HepG2 (cell line): ENCODE data around the gene UBXN1. TPM values are rescaled to one million over a fixed set of nuclear protein-coding genes. Genes with fewer than 3 reads are reported as not detected.
A peak's percentile ranks its signal among the peaks of the same experiment; 100 is the strongest.

Experiments
- ATAC-seq: fragments of 200-7000 bp; cut with Tn5 transposase; 3 replicates; pipeline ENCODE4 v1.9.1; 2020; ENCODE audit warnings: mild to moderate bottlenecking, moderate library complexity
- BruUV-seq: library from RNA; stranded (reverse); fragments of 400-500 nt; replicated peaks from 2 replicates; lab custom pipeline; 2021; lab: Mats Ljungman, UMichigan
- CTCF ChIA-PET: fragments of 300-600 bp; formaldehyde crosslinking; extraction: SDS; loops from one replicate; lab custom pipeline; 2021; ENCODE audit warnings: low total read pairs, inconsistent platforms, low intra/inter-chr PET ratio; lab: Yijun Ruan, JAX
- POLR2A ChIA-PET: fragments of 350-600 bp; sonication (Branson Sonifier 250); formaldehyde crosslinking; loops from one replicate; lab custom pipeline; 2020; ENCODE audit warnings: antibody characterized with exemption, inconsistent platforms; lab: Yijun Ruan, JAX
- DNase-seq: peaks from one replicate; pipeline ENCODE4 v3.0.0-alpha.2; 2015; ENCODE audit warnings: low spot score
- FAIRE-seq: peaks from 3 replicates; lab custom pipeline; 2011; peaks lifted over from hg19 to GRCh38; lab: Jason Lieb, UNC
- H2AFZ ChIP-seq: one replicate; pipeline ENCODE4 v1.6.1; 2011; ENCODE audit warnings: low read length, inconsistent platforms
- H3K27ac ChIP-seq: fragments of 300-600 bp; 3 replicates; pipeline ENCODE4 v1.8.0; 2011; ENCODE audit warnings: mixed run types, mild to moderate bottlenecking, mixed read lengths, low read length, inconsistent platforms; ENCODE audit not compliant: insufficient read depth; ENCODE audit errors: extremely low read length
- H3K27me3 ChIP-seq, 2 experiments: fragments of 200-600 bp in 1 of 2; 2 replicates in 1 of 2; 3 replicates in 1 of 2; pipeline versions ENCODE4 v1.6.0 to v1.8.0; 2011; ENCODE audit warnings: low read length in 2 of 2, mild to moderate bottlenecking in 2 of 2, moderate library complexity in 2 of 2, inconsistent platforms in 1 of 2; ENCODE audit not compliant: insufficient read depth in 2 of 2, control insufficient read depth in 1 of 2
- H3K36me3 ChIP-seq, 2 experiments: fragments of 200-600 bp in 1 of 2; replicated peaks in 1 of 2; 2 replicates in 1 of 2; 3 replicates in 1 of 2; pipeline versions ENCODE4 v1.5.1 to v1.8.0; 2011; ENCODE audit warnings: low read length in 2 of 2, inconsistent platforms in 1 of 2; ENCODE audit not compliant: insufficient read depth in 2 of 2, control insufficient read depth in 1 of 2
- H3K4me1 ChIP-seq: 2 replicates; pipeline ENCODE4 v1.5.1; 2012; ENCODE audit warnings: low read length, inconsistent platforms; ENCODE audit not compliant: insufficient read depth
- H3K4me2 ChIP-seq: 2 replicates; pipeline ENCODE4 v1.6.0; 2011; ENCODE audit warnings: low read depth, low read length, inconsistent platforms
- H3K4me3 ChIP-seq, 3 experiments: fragments of 200-600 bp in 1 of 3; sonication (generic), shearing (Covaris generic) in 1 of 3; replicated peaks in 1 of 3; 2 replicates each; pipeline ENCODE4 v1.5.1; 2011 to 2016; ENCODE audit warnings: low read length in 3 of 3, inconsistent platforms in 2 of 3, low read depth in 2 of 3, mild to moderate bottlenecking in 2 of 3, control low read depth in 1 of 3, mixed read lengths in 1 of 3; ENCODE audit not compliant: insufficient read depth in 1 of 3
- H3K79me2 ChIP-seq: one replicate; pipeline ENCODE4 v1.6.1; 2011; ENCODE audit warnings: low read length, inconsistent platforms; ENCODE audit not compliant: insufficient read depth
- H3K9ac ChIP-seq: 2 replicates; pipeline ENCODE4 v1.6.0; 2011; ENCODE audit warnings: mild to moderate bottlenecking, low read depth, low read length, inconsistent platforms; ENCODE audit not compliant: insufficient read depth
- H3K9me3 ChIP-seq: 2 replicates; pipeline ENCODE4 v1.5.1; 2012; ENCODE audit warnings: mild to moderate bottlenecking, low read length
- H4K20me1 ChIP-seq: 2 replicates; pipeline ENCODE4 v1.6.0; 2011; ENCODE audit warnings: inconsistent platforms, mild to moderate bottlenecking, low read length, moderate library complexity; ENCODE audit not compliant: insufficient read depth
- CHCHD3 ChIP-seq: sonication (generic); formaldehyde crosslinking; IDR thresholded peaks from 2 replicates; pipeline ENCODE4 v1.8.0; 2022; ENCODE audit warnings: mild to moderate bottlenecking, missing genetic modification reagents, moderate library complexity
- EEA1 ChIP-seq: sonication (generic); formaldehyde crosslinking; IDR thresholded peaks from 2 replicates; pipeline ENCODE4 v1.5.1; 2020; ENCODE audit warnings: mild to moderate bottlenecking, missing genetic modification reagents, borderline replicate concordance
- HCFC1 ChIP-seq: fragments of 150-350 bp; IDR thresholded peaks from 2 replicates; pipeline ENCODE4 v1.6.1; 2014; ENCODE audit warnings: low read depth, low read length
- KAT7 ChIP-seq: IDR thresholded peaks from 2 replicates; pipeline ENCODE4 v1.6.1; 2018; ENCODE audit warnings: borderline replicate concordance, missing compliant biosample characterization
- KDM5A ChIP-seq: fragments of 200-600 bp; sonication (generic); IDR thresholded peaks from 2 replicates; pipeline ENCODE4 v1.7.0; 2018; ENCODE audit warnings: antibody characterized with exemption, mild to moderate bottlenecking, low read length, borderline replicate concordance
- KLF15 ChIP-seq: sonication (generic); formaldehyde crosslinking; IDR thresholded peaks from 2 replicates; pipeline ENCODE4 v1.8.1; 2023; ENCODE audit warnings: borderline replicate concordance, mild to moderate bottlenecking, inconsistent platforms, missing genetic modification reagents, mixed read lengths
- NAIF1 ChIP-seq: sonication (generic); formaldehyde crosslinking; IDR thresholded peaks from 2 replicates; pipeline ENCODE4 v1.5.0; 2020; ENCODE audit warnings: mild to moderate bottlenecking, missing genetic modification reagents, borderline replicate concordance
- NFE2 ChIP-seq: sonication (generic); formaldehyde crosslinking; IDR thresholded peaks from 2 replicates; pipeline ENCODE4 v1.4.0; 2020; ENCODE audit warnings: missing genetic modification reagents
- NRL ChIP-seq: sonication (generic); formaldehyde crosslinking; IDR thresholded peaks from 2 replicates; pipeline ENCODE4 v1.5.0; 2020; ENCODE audit warnings: missing genetic modification reagents, mild to moderate bottlenecking, moderate library complexity, borderline replicate concordance
- POLR2AphosphoS5 ChIP-seq: IDR thresholded peaks from 2 replicates; pipeline ENCODE4 v1.6.1; 2012; ENCODE audit warnings: low read depth, low read length
- RARG ChIP-seq: sonication (generic); formaldehyde crosslinking; IDR thresholded peaks from 2 replicates; pipeline ENCODE4 v1.4.0; 2020; ENCODE audit warnings: low read depth, mild to moderate bottlenecking, missing genetic modification reagents
- SETDB1 ChIP-seq: sonication (generic); formaldehyde crosslinking; IDR thresholded peaks from 2 replicates; pipeline ENCODE4 v1.5.1; 2020; ENCODE audit warnings: missing genetic modification reagents, mild to moderate bottlenecking, borderline replicate concordance
- SKI ChIP-seq: fragments of 450-650 bp; IDR thresholded peaks from one replicate; pipeline ENCODE4 v1.6.1; 2018; ENCODE audit warnings: mild to moderate bottlenecking; ENCODE audit not compliant: partially characterized antibody
- TBX3 ChIP-seq: fragments of 450-650 bp; IDR thresholded peaks from 2 replicates; pipeline ENCODE4 v1.6.1; 2017; ENCODE audit warnings: antibody characterized with exemption, mild to moderate bottlenecking, inconsistent platforms, borderline replicate concordance
- TEAD3 ChIP-seq: optimal IDR thresholded peaks from 2 replicates; pipeline ENCODE3; 2016; ENCODE audit warnings: borderline replicate concordance
- ZFP62 ChIP-seq: sonication (generic); formaldehyde crosslinking; IDR thresholded peaks from 2 replicates; pipeline ENCODE4 v1.4.0; 2020; ENCODE audit warnings: missing genetic modification reagents
- ZMYM4 ChIP-seq: sonication (generic); formaldehyde crosslinking; IDR thresholded peaks from 2 replicates; pipeline ENCODE4 v1.8.1; 2023; ENCODE audit warnings: mild to moderate bottlenecking, missing genetic modification reagents
- WGBS: methylation state at CpG from one replicate; pipeline ENCODE4 v1.1.6; 2017; ENCODE audit warnings: low lambda C conversion rate; 5-methylcytosine and 5-hydroxymethylcytosine counted together
- in situ Hi-C: cut with HindIII; loops from 2 replicates; pipeline ENCODE4 v1.10.0; 2017; ENCODE audit warnings: low pct_unique_long_range_greater_than_20kb; ENCODE audit not compliant: extremely low pct_ligation_motif_present
- intact Hi-C: fragments of 100-400 bp; cut with micrococcal nuclease; formaldehyde crosslinking; loops from one replicate; pipeline ENCODE4 v1.10.0; 2022; ENCODE audit not compliant: unreplicated experiment
- polyA plus RNA-seq, 8 experiments: library from polyadenylated mRNA; depleted of rRNA in 3 of 8; stranded (reverse) in 7 of 8; unstranded in 1 of 8; fragments of >200 nt; fragmentation: Illumina TruSeq in 4 of 8; extraction: Trizol in 4 of 8; gene quantifications; 2 replicates each; pipeline versions ENCODE4 v1.2.1 to v1.2.3, GENCODE V29; 2011 to 2016; ENCODE audit warnings: low read depth in 4 of 8, missing spikeins in 1 of 8, mixed read lengths in 1 of 8; ENCODE audit not compliant: insufficient read depth in 1 of 8
- total RNA-seq, 5 experiments: library from RNA; depleted of rRNA; stranded (reverse); fragments of >200 nt; fragmentation: Illumina TruSeq; extraction: Trizol; gene quantifications; 2 replicates each; pipeline ENCODE4 v1.2.3, GENCODE V29; 2016; ENCODE audit warnings: low read depth in 1 of 5
- TF ChIP-seq, protein P1 (sequence below): sonication (generic); formaldehyde crosslinking; IDR thresholded peaks from 2 replicates; pipeline ENCODE4 v1.4.0; 2020; ENCODE audit warnings: missing genetic modification reagents
- TF ChIP-seq, protein P2 (sequence below): sonication (generic); formaldehyde crosslinking; IDR thresholded peaks from 2 replicates; pipeline ENCODE4 v1.4.0; 2020; ENCODE audit warnings: low read depth, missing genetic modification reagents

Gene UBXN1
- total and polyA plus RNA-seq, 2 of the 13 experiments (the other 11 are each of a cell fraction or from before 2014, with no cell fraction given), result 47.5 to 52.4 TPM

DNA sequence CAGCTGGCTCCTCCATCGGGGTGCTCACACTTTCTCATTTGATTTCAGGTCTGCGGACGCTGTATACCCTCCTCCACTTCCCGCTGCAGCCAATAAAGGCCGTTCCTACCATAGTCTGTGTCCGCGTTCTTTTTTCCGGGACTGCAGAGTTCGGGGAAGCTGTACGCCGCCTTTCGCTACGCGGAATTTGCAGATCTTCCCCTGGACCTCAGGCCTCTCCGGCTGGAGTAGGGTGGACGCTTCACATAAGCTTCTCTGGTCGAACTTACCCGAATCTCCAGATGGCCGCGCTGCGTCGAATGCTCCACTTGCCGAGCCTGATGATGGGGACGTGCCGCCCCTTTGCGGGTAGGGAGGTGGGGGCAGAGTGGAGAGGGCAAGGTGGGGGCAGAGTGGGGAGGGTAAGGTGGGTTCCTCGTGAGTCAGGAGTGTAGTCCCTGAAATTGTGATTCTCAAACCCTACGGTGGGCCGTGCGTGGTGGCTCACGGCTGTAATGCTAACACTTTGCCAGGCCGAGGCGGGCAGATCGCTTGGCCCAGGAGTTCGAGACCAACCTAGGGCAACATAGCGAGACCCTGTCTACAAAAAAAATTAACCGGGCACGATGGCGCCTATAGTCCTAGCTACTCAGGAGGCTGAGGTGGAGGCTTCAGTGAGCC is 13.1 kb downstream of the UBXN1 start:
- H3K9ac ChIP-seq, result peak overlapping the region; percentile 91
- H3K79me2 ChIP-seq, result peaks cover 35% of the 10 kb centered on the region
- FAIRE-seq, result no peak
- peaks cover 0 to 15% of the 10 kb centered on the region in 2 experiments; a peak in 2 of 5 replicates for H3K36me3 ChIP-seq
- peak; percentile 13 for ATAC-seq
- DNase-seq, result no peak
- peaks cover 53% of the 10 kb centered on the region for H3K4me1 ChIP-seq
- intact Hi-C loops (no loop called here), in situ Hi-C loops (no loop called here)
- no peak overlapping the region for H2AFZ ChIP-seq
- H3K4me2 ChIP-seq, result peak overlapping the region; percentile 85
- ChIA-PET POLR2A (interaction anchor here (0.7 to 4.5 kb wide), 36 partner anchors 10 to 272 kb away, joined by 3 to 186 read pairs (median 11); partner anchors contain the start of genes AHNAK, B3GAT3, BSCL2 and EEF1G), CTCF (no interaction called here)
- no TSS peak for BruUV-seq
- H3K9me3 ChIP-seq, result no peaks in the 10 kb centered on the region
- peak overlapping the region; percentile 84 for H3K27ac ChIP-seq
- no peaks in the 10 kb centered on the region; a peak in 1 of 5 replicates for H3K27me3 ChIP-seq
- H4K20me1 ChIP-seq, result no peaks in the 10 kb centered on the region; the same call in none of the 2 replicates
- H3K4me3 ChIP-seq, result peak overlapping the region; percentile 69 to 97 (median 91)
- WGBS, result 2% methylated on average over 35 of the region's 39 CpGs
- TF ChIP-seq ZFP62 (no peak), NAIF1 (no peak), SETDB1 (CRISPR knock-in tag) (no peak), HCFC1 (no peak), ZMYM4 (no peak), RARG (no peak), NFE2 (CRISPR knock-in tag) (no peak), EEA1 (CRISPR knock-in tag) (no peak), NRL (CRISPR knock-in tag) (no peak), KDM5A (no peak), KLF15 (no peak), POLR2AphosphoS5 (peak; percentile 38; the same call in 1 of the 2 replicates), KAT7 (no peak), CHCHD3 (CRISPR knock-in tag) (no peak), SKI (no peak), TBX3 (no peak), TEAD3 (CRISPR knock-in tag) (no peak)
- TF ChIP-seq, protein P1, sequence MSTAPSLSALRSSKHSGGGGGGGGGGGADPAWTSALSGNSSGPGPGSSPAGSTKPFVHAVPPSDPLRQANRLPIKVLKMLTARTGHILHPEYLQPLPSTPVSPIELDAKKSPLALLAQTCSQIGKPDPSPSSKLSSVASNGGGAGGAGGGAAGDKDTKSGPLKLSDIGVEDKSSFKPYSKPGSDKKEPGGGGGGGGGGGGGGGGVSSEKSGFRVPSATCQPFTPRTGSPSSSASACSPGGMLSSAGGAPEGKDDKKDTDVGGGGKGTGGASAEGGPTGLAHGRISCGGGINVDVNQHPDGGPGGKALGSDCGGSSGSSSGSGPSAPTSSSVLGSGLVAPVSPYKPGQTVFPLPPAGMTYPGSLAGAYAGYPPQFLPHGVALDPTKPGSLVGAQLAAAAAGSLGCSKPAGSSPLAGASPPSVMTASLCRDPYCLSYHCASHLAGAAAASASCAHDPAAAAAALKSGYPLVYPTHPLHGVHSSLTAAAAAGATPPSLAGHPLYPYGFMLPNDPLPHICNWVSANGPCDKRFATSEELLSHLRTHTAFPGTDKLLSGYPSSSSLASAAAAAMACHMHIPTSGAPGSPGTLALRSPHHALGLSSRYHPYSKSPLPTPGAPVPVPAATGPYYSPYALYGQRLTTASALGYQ (CRISPR knock-in tag), result 0 out of 2 replicates have a peak, but pooled peaks have one; percentile 3
- TF ChIP-seq, protein P2, sequence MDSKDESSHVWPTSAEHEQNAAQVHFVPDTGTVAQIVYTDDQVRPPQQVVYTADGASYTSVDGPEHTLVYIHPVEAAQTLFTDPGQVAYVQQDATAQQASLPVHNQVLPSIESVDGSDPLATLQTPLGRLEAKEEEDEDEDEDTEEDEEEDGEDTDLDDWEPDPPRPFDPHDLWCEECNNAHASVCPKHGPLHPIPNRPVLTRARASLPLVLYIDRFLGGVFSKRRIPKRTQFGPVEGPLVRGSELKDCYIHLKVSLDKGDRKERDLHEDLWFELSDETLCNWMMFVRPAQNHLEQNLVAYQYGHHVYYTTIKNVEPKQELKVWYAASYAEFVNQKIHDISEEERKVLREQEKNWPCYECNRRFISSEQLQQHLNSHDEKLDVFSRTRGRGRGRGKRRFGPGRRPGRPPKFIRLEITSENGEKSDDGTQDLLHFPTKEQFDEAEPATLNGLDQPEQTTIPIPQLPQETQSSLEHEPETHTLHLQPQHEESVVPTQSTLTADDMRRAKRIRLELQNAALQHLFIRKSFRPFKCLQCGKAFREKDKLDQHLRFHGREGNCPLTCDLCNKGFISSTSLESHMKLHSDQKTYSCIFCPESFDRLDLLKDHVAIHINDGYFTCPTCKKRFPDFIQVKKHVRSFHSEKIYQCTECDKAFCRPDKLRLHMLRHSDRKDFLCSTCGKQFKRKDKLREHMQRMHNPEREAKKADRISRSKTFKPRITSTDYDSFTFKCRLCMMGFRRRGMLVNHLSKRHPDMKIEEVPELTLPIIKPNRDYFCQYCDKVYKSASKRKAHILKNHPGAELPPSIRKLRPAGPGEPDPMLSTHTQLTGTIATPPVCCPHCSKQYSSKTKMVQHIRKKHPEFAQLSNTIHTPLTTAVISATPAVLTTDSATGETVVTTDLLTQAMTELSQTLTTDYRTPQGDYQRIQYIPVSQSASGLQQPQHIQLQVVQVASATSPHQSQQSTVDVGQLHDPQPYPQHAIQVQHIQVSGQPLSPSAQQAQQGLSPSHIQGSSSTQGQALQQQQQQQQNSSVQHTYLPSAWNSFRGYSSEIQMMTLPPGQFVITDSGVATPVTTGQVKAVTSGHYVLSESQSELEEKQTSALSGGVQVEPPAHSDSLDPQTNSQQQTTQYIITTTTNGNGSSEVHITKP, result no peak
